Measurements from ENCODE around the gene IMPACT. TPM values are rescaled to one million over a fixed set of nuclear protein-coding genes. Genes with fewer than 3 reads are reported as not detected.

IMPACT gene
- total RNA-seq = 1 to 10 TPM; 7.0 to 8.7 TPM

- Mint-ChIP-seq H3K4me1 (ENCODE audit: low read depth) (peaks cover 21% of the 10 kb centered on the region), H3K4me3 (peak within 1 kb of the TSS; percentile 82), H3K27ac (peak within 1 kb of the TSS; percentile 87), H3K27me3 (ENCODE audit: low read depth) (peaks cover 18% of the 10 kb centered on the region), H3K9me3 (ENCODE audit: insufficient read depth) (peaks cover 14% of the 10 kb centered on the region), H3K36me3 (ENCODE audit: low read depth) (peaks cover 23% of the 10 kb centered on the region)
- POLR2A ChIA-PET = interaction anchor here (0.6 to 1.6 kb wide), 2 partner anchors 8 to 21 kb away, joined by 4 read pairs; no protein-coding TSS in a partner anchor
- DNase-seq (peak; percentile 77), ATAC-seq (peak; percentile 95)
- CTCF ChIA-PET = interaction anchor here (0.6 to 1.8 kb wide), 3 partner anchors 30 to 62 kb away, joined by 3 to 7 read pairs (median 4); no protein-coding TSS in a partner anchor
Observed at GRCh38 chr18:24426398-24427294, at the start of gene IMPACT. Gene IMPACT, plus strand, starts transcription at chr18:24426670. Its CDS starts 87 bp downstream, at chr18:24426757.

DNA sequence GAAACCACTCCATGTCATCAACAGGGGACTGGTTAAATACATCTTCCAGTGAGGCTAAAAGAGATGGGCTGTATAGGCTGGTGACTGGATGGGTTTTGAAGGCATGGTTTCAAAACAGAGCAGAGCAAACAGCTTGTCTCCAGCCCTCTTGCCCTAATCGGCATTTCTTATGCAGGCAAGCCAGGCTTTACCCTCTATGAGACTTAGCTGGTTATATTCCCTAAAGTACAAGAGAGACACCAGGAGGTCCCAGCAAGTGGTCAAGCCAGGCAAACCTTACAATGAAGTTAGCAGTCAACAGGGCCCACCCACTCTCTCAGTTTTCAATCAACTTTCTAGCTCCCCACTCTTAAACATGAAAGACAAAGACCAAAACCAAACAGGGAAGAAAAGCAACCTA is 47.9 kb upstream of the IMPACT start:
- CTCF ChIA-PET = interaction anchor here (2.2 kb wide), 1 partner anchor 18 kb away, joined by 7 read pairs; no protein-coding TSS in a partner anchor
- Mint-ChIP-seq H3K27ac (no peak overlapping the region), H3K9me3 (ENCODE audit: insufficient read depth) (no peaks in the 10 kb centered on the region), H3K4me3 (no peak overlapping the region), H3K36me3 (ENCODE audit: low read depth) (no peaks in the 10 kb centered on the region), H3K4me1 (ENCODE audit: low read depth) (no peaks in the 10 kb centered on the region), H3K27me3 (ENCODE audit: low read depth) (no peaks in the 10 kb centered on the region)
- ATAC-seq (no peak), DNase-seq (no peak)
- POLR2A ChIA-PET = interaction anchor here (0.6 kb wide), 1 partner anchor 12 kb away, joined by 3 read pairs; no protein-coding TSS in a partner anchor

GRCh38 chr18:24380163-24380747 is 46.2 kb upstream of the IMPACT start:
- DNase-seq (no peak), ATAC-seq (no peak)
- Mint-ChIP-seq H3K36me3 (ENCODE audit: low read depth) (no peaks in the 10 kb centered on the region), H3K4me1 (ENCODE audit: low read depth) (no peaks in the 10 kb centered on the region), H3K4me3 (no peak overlapping the region), H3K27ac (no peak overlapping the region), H3K9me3 (ENCODE audit: insufficient read depth) (no peaks in the 10 kb centered on the region), H3K27me3 (ENCODE audit: low read depth) (no peaks in the 10 kb centered on the region)
- ChIA-PET POLR2A (no interaction called here), CTCF (interaction anchor here (1.1 to 2.2 kb wide), 3 partner anchors 11 to 109 kb away, joined by 4 to 7 read pairs (median 5); no protein-coding TSS in a partner anchor)

GRCh38 chr18:24381126-24381525 is 45.3 kb upstream of the IMPACT start:
- Mint-ChIP-seq H3K36me3 (ENCODE audit: low read depth) (no peaks in the 10 kb centered on the region), H3K27ac (no peak overlapping the region), H3K27me3 (ENCODE audit: low read depth) (no peaks in the 10 kb centered on the region), H3K4me1 (ENCODE audit: low read depth) (no peaks in the 10 kb centered on the region), H3K4me3 (no peak overlapping the region), H3K9me3 (ENCODE audit: insufficient read depth) (no peaks in the 10 kb centered on the region)
- DNase-seq = no peak
- ChIA-PET CTCF (interaction anchor here (1.5 kb wide), 1 partner anchor 12 kb away, joined by 4 read pairs; no protein-coding TSS in a partner anchor), POLR2A (no interaction called here)
- ATAC-seq = no peak

GRCh38 chr18:24386681-24387080 is 39.8 kb upstream of the IMPACT start:
- H3K36me3 Mint-ChIP-seq (ENCODE audit: low read depth) = no peaks in the 10 kb centered on the region
- H3K27me3 Mint-ChIP-seq (ENCODE audit: low read depth) = no peaks in the 10 kb centered on the region
- DNase-seq (no peak), ATAC-seq (no peak)
- ChIA-PET POLR2A (no interaction called here), CTCF (no interaction called here)
- no peaks in the 10 kb centered on the region for H3K4me1 Mint-ChIP-seq (ENCODE audit: low read depth)
- H3K27ac Mint-ChIP-seq = no peak overlapping the region
- H3K9me3 Mint-ChIP-seq (ENCODE audit: insufficient read depth) = no peaks in the 10 kb centered on the region
- H3K4me3 Mint-ChIP-seq = no peak overlapping the region

- no peaks in the 10 kb centered on the region for H3K9me3 Mint-ChIP-seq (ENCODE audit: insufficient read depth)
- ATAC-seq = no peak
- POLR2A ChIA-PET = no interaction called here
- CTCF ChIA-PET = no interaction called here
- no peaks in the 10 kb centered on the region for H3K27me3 Mint-ChIP-seq (ENCODE audit: low read depth)
- H3K4me3 Mint-ChIP-seq = no peak overlapping the region
- no peak overlapping the region for H3K27ac Mint-ChIP-seq
- H3K36me3 Mint-ChIP-seq (ENCODE audit: low read depth) = no peaks in the 10 kb centered on the region
- no peak for DNase-seq
- H3K4me1 Mint-ChIP-seq (ENCODE audit: low read depth) = no peaks in the 10 kb centered on the region
Observed at GRCh38 chr18:24388957-24389356, 37.5 kb upstream of the IMPACT start.

- POLR2A ChIA-PET = no interaction called here
- H3K27me3 Mint-ChIP-seq (ENCODE audit: low read depth) = peaks cover 19% of the 10 kb centered on the region
- no peak for DNase-seq
Observed at GRCh38 chr18:24395049-24395795, 31.2 kb upstream of the IMPACT start.

GRCh38 chr18:24396082-24396633 is 30.3 kb upstream of the IMPACT start:
- Mint-ChIP-seq H3K27ac (no peak overlapping the region), H3K9me3 (ENCODE audit: insufficient read depth) (no peaks in the 10 kb centered on the region), H3K4me3 (no peak overlapping the region), H3K4me1 (ENCODE audit: low read depth) (peaks cover 14% of the 10 kb centered on the region), H3K27me3 (ENCODE audit: low read depth) (peaks cover 22% of the 10 kb centered on the region), H3K36me3 (ENCODE audit: low read depth) (no peaks in the 10 kb centered on the region)
- ChIA-PET POLR2A (no interaction called here), CTCF (interaction anchor here (1.5 kb wide), 1 partner anchor 93 kb away, joined by 5 read pairs; no protein-coding TSS in a partner anchor)
- ATAC-seq (no peak), DNase-seq (no peak)

More at GRCh38 chr18:24395049-24395795, 31.2 kb upstream of the IMPACT start:
- no peak overlapping the region for H3K4me3 Mint-ChIP-seq
- CTCF ChIA-PET = no interaction called here
- no peaks in the 10 kb centered on the region for H3K36me3 Mint-ChIP-seq (ENCODE audit: low read depth)
- H3K27ac Mint-ChIP-seq = no peak overlapping the region
- ATAC-seq = no peak
- H3K9me3 Mint-ChIP-seq (ENCODE audit: insufficient read depth) = no peaks in the 10 kb centered on the region
- peaks cover 14% of the 10 kb centered on the region for H3K4me1 Mint-ChIP-seq (ENCODE audit: low read depth)

GRCh38 chr18:24397131-24397693 is 29.3 kb upstream of the IMPACT start:
- Mint-ChIP-seq H3K4me3 (peak overlapping the region; percentile 74), H3K36me3 (ENCODE audit: low read depth) (no peaks in the 10 kb centered on the region), H3K4me1 (ENCODE audit: low read depth) (peaks cover 14% of the 10 kb centered on the region), H3K9me3 (ENCODE audit: insufficient read depth) (no peaks in the 10 kb centered on the region), H3K27me3 (ENCODE audit: low read depth) (peaks cover 22% of the 10 kb centered on the region), H3K27ac (no peak overlapping the region)
- DNase-seq = peak; percentile 35
- ChIA-PET POLR2A (interaction anchor here (1.4 kb wide), 1 partner anchor 9 kb away, joined by 3 read pairs; no protein-coding TSS in a partner anchor), CTCF (interaction anchor here (0.9 to 1.5 kb wide), 2 partner anchors 30 to 92 kb away, joined by 4 to 5 read pairs; partner anchors contain the start of gene IMPACT)
- ATAC-seq = peak; percentile 52

DNA sequence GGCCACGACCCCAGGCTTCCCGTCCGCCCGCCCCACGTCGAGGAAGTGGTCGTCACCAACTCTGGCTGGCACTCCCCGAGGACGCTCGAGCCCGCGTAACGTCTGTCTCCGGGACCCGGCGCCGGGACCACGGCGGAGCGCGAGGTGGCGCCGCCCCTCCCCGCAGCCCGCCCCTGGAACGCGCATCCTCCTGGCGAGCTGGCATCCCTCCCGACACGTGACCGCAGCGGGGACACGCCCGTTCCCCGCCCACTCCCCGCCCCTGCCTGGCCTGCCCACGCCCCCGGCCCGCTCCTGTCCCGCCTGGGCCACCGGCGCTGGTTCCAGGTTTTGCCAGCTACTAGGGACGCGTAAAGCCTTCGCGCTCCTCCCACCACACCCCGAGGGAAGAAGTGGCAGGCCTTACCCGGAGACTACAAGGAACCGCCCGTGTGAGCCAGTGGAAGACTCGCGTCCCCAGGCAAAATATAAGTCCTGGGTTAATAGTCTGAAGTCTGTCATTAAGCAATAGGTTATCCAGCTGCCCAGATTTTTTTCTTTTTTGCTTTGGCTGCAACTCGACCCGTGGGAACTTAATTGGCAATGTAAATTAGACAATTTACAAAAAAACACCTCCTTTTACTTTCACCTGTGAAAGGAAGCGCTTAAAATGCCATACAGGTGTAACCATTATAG is 28.6 kb upstream of the IMPACT start, which contains the start of gene OSBPL1A:
TSS of gene OSBPL1A (minus strand) at position 131 of the 675 bp plus-strand sequence. CDS start 20,291 bp downstream, outside the sequence.
- ATAC-seq (peak; percentile 93), DNase-seq (peak; percentile 81)
- ChIA-PET POLR2A (interaction anchor here (1.4 kb wide), 1 partner anchor 8 kb away, joined by 3 read pairs; no protein-coding TSS in a partner anchor), CTCF (interaction anchor here (1.1 to 1.5 kb wide), 2 partner anchors 38 to 91 kb away, joined by 3 to 5 read pairs; no protein-coding TSS in a partner anchor)
- H3K27ac Mint-ChIP-seq = peak within 1 kb of the TSS; percentile 43
- H3K4me3 Mint-ChIP-seq = peak within 1 kb of the TSS; percentile 74
- peaks cover 22% of the 10 kb centered on the region for H3K27me3 Mint-ChIP-seq (ENCODE audit: low read depth)
- H3K4me1 Mint-ChIP-seq (ENCODE audit: low read depth) = peaks cover 14% of the 10 kb centered on the region
- no peaks in the 10 kb centered on the region for H3K36me3 Mint-ChIP-seq (ENCODE audit: low read depth)
- no peaks in the 10 kb centered on the region for H3K9me3 Mint-ChIP-seq (ENCODE audit: insufficient read depth)
